H9 (cell line): ENCODE measurements around the gene GK2. TPM values are rescaled to one million over a fixed set of nuclear protein-coding genes. Genes with fewer than 3 reads are reported as not detected.

ENCODE experiments used
- DNase-seq: peaks from one replicate; pipeline ENCODE4 v3.0.0-alpha.2; 2017
- H2AFZ ChIP-seq: one replicate; pipeline ENCODE4 v1.6.1; 2013; ENCODE audit warnings: mild to moderate bottlenecking, low read length, control low read depth, moderate library complexity
- H2AK5ac ChIP-seq: 2 replicates; pipeline ENCODE4 v1.6.1; 2013; ENCODE audit warnings: low read length, control low read depth, mixed read lengths; ENCODE audit not compliant: insufficient read length
- H2BK120ac ChIP-seq: one replicate; pipeline ENCODE4 v1.6.1; 2013; ENCODE audit warnings: low read depth, mild to moderate bottlenecking, low read length, control low read depth, inconsistent platforms; ENCODE audit not compliant: poor library complexity, severe bottlenecking
- H2BK12ac ChIP-seq: 2 replicates; pipeline ENCODE4 v1.6.1; 2013; ENCODE audit warnings: low read length, control low read depth, mixed read lengths, low read depth; ENCODE audit not compliant: insufficient read length
- H2BK15ac ChIP-seq: 2 replicates; pipeline ENCODE4 v1.6.1; 2013; ENCODE audit warnings: low read depth, low read length, control low read depth
- H2BK20ac ChIP-seq: one replicate; pipeline ENCODE4 v1.6.1; 2013; ENCODE audit warnings: low read depth, mild to moderate bottlenecking, low read length, control low read depth, inconsistent platforms; ENCODE audit not compliant: poor library complexity, severe bottlenecking
- H2BK5ac ChIP-seq: 2 replicates; pipeline ENCODE4 v1.6.1; 2013; ENCODE audit warnings: low read length, control low read depth, mixed read lengths; ENCODE audit not compliant: insufficient read length
- H3K14ac ChIP-seq: 2 replicates; pipeline ENCODE4 v1.6.1; 2013; ENCODE audit warnings: low read length, control low read depth; ENCODE audit not compliant: insufficient read depth
- H3K18ac ChIP-seq: 2 replicates; pipeline ENCODE4 v1.6.1; 2013; ENCODE audit warnings: low read depth, mild to moderate bottlenecking, mixed read lengths, low read length, control low read depth; ENCODE audit not compliant: insufficient read length
- H3K23ac ChIP-seq: 2 replicates; pipeline ENCODE4 v1.6.1; 2013; ENCODE audit warnings: low read length, control low read depth, mixed read lengths, low read depth; ENCODE audit not compliant: insufficient read length
- H3K23me2 ChIP-seq: 2 replicates; pipeline ENCODE4 v1.6.1; 2013; ENCODE audit warnings: low read depth, mild to moderate bottlenecking, mixed read lengths, low read length, control low read depth; ENCODE audit not compliant: insufficient read length, poor library complexity, severe bottlenecking
- H3K27ac ChIP-seq: 2 replicates; pipeline ENCODE4 v1.5.1; 2013; ENCODE audit warnings: low read length, control low read depth, mixed read lengths, low read depth; ENCODE audit not compliant: insufficient read length
- H3K27me3 ChIP-seq: 2 replicates; pipeline ENCODE4 v1.6.1; 2013; ENCODE audit warnings: low read length, control low read depth, inconsistent platforms; ENCODE audit not compliant: insufficient read depth
- H3K4ac ChIP-seq: 2 replicates; pipeline ENCODE4 v1.6.1; 2013; ENCODE audit warnings: low read depth, mild to moderate bottlenecking, control low read depth, inconsistent platforms, low read length, moderate library complexity
- H3K4me1 ChIP-seq: 2 replicates; pipeline ENCODE4 v1.6.1; 2013; ENCODE audit warnings: low read length, control low read depth, inconsistent platforms; ENCODE audit not compliant: insufficient read depth
- H3K4me2 ChIP-seq: 2 replicates; pipeline ENCODE4 v1.6.1; 2013; ENCODE audit warnings: low read length, control low read depth, mixed read lengths; ENCODE audit not compliant: insufficient read length, insufficient read depth
- H3K56ac ChIP-seq: 2 replicates; pipeline ENCODE4 v1.6.1; 2013; ENCODE audit warnings: low read depth, mild to moderate bottlenecking, mixed read lengths, low read length, control low read depth; ENCODE audit not compliant: insufficient read length
- H3K79me1 ChIP-seq: 2 replicates; pipeline ENCODE4 v1.6.1; 2013; ENCODE audit warnings: low read depth, mild to moderate bottlenecking, moderate library complexity, low read length, control low read depth, inconsistent platforms; ENCODE audit not compliant: insufficient read depth, poor library complexity, severe bottlenecking
- H3K79me2 ChIP-seq: 2 replicates; pipeline ENCODE4 v1.6.1; 2013; ENCODE audit warnings: low read length, control low read depth, inconsistent platforms; ENCODE audit not compliant: insufficient read depth
- H3K9ac ChIP-seq: 2 replicates; pipeline ENCODE4 v1.6.1; 2013; ENCODE audit warnings: low read length, control low read depth, mixed read lengths; ENCODE audit not compliant: insufficient read length; ENCODE audit errors: extremely low read depth
- H3K9me3 ChIP-seq: one replicate; pipeline ENCODE4 v1.6.1; 2013; ENCODE audit warnings: low read depth, low read length, inconsistent platforms; ENCODE audit not compliant: control insufficient read depth
- H3T11ph ChIP-seq: one replicate; pipeline ENCODE4 v1.6.1; 2013; ENCODE audit warnings: mild to moderate bottlenecking, low read length, control low read depth, inconsistent platforms
- H4K20me1 ChIP-seq: one replicate; pipeline ENCODE4 v1.6.1; 2013; ENCODE audit not compliant: control insufficient read depth, insufficient read length, insufficient read depth
- H4K5ac ChIP-seq: 2 replicates; pipeline ENCODE4 v1.6.1; 2013; ENCODE audit warnings: low read depth, mild to moderate bottlenecking, mixed read lengths, low read length, control low read depth; ENCODE audit not compliant: insufficient read length
- H4K8ac ChIP-seq: replicated peaks from 2 replicates; pipeline ENCODE4 v1.6.1; 2013; ENCODE audit warnings: low read length, control low read depth, mixed read lengths, low read depth; ENCODE audit not compliant: insufficient read length
- H4K91ac ChIP-seq: 2 replicates; pipeline ENCODE4 v1.6.1; 2013; ENCODE audit warnings: low read depth, mild to moderate bottlenecking, moderate library complexity, mixed read lengths, low read length, control low read depth; ENCODE audit not compliant: insufficient read length
- H3K27ac Mint-ChIP-seq, 3 experiments: 2 replicates in 2 of 3; 3 replicates in 1 of 3; pipeline ENCODE4 v1.8.0; 2020 to 2021; ENCODE audit warnings: mixed read lengths in 3 of 3, mild to moderate bottlenecking in 1 of 3, moderate library complexity in 1 of 3
- H3K27me3 Mint-ChIP-seq: 2 replicates; pipeline ENCODE4 v1.8.0; 2021; ENCODE audit warnings: low read depth, mild to moderate bottlenecking, moderate library complexity, mixed read lengths
- H3K36me3 Mint-ChIP-seq, 3 experiments: 2 replicates in 2 of 3; 3 replicates in 1 of 3; pipeline ENCODE4 v1.8.0; 2020 to 2021; ENCODE audit warnings: low read depth in 3 of 3, mixed read lengths in 3 of 3; ENCODE audit not compliant: insufficient read depth in 1 of 3
- H3K4me1 Mint-ChIP-seq, 2 experiments: 2 replicates each; pipeline ENCODE4 v1.8.0; 2020; ENCODE audit warnings: mixed read lengths in 2 of 2
- H3K4me3 Mint-ChIP-seq, 2 experiments: 2 replicates in 1 of 2; 3 replicates in 1 of 2; pipeline ENCODE4 v1.8.0; 2020 to 2021; ENCODE audit warnings: mild to moderate bottlenecking in 2 of 2, mixed read lengths in 2 of 2, moderate library complexity in 1 of 2
- H3K9me3 Mint-ChIP-seq, 2 experiments: 2 replicates in 1 of 2; 3 replicates in 1 of 2; pipeline ENCODE4 v1.8.0; 2020; ENCODE audit warnings: mild to moderate bottlenecking in 2 of 2, mixed read lengths in 2 of 2, moderate library complexity in 1 of 2
- WGBS: extraction: QIAGEN DNeasy Blood & Tissue Kit; methylation state at CpG from one replicate; pipeline ENCODE4 v1.1.7; 2013; ENCODE audit warnings: missing lambda C conversion rate, low lambda C conversion rate, mixed read lengths; ENCODE audit not compliant: insufficient read length; ENCODE audit errors: extremely low coverage; 5-methylcytosine and 5-hydroxymethylcytosine counted together
- total RNA-seq: library from RNA; stranded (reverse); gene quantifications from 2 replicates; pipeline ENCODE4 v1.2.1, GENCODE V29; 2021
- TF ChIP-seq, protein P1 (sequence below): fragments of 200-600 bp; sonication (generic); conservative IDR thresholded peaks from 3 replicates; pipeline ENCODE4 v1.8.0; 2021; ENCODE audit warnings: antibody characterized with exemption, mild to moderate bottlenecking

GK2 gene
- total RNA-seq, 1 experiment from 2014 or later: not detected

DNA sequence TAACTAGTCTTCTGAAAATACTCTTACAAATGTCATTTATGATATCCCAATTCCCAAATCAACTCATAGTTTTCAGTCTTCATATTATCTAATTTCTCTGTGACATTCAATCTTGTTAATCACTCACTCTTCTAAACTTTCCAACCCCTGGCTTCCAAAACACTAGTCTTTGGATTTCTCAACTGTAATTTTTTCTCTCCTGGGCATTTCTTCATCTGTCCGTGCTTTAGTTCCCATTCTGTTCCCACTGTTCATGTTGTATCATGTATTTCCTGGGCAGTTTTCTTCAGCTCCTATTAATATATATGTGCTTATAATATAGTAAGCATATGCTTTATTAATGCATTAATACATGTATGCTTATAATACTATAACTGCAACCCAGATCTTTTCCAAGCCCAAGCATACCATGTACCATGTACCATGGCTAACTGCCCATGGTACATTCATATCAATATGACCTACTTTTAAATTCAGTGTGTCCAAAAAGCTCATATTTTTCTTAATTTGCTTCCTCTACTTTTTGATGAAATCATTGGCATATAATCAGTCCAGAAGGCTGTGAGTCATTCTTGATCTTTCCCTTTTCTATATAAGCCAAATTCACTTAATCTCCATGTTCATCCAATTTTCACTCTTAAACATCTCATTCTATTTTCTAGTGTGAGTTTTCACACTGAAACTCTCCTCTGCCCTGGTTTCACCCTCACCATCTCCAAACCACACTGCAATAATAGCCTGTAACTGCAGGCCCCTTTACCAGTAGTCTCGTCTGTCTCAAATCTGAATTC is 21.3 kb upstream of the GK2 start:
- Histone ChIP-seq H3K9ac (no peak overlapping the region), H4K20me1 (no peaks in the 10 kb centered on the region), H4K8ac (no peak overlapping the region), H2BK5ac (no peak overlapping the region), H3K4ac (no peak overlapping the region), H3K4me1 (no peaks in the 10 kb centered on the region), H3K27ac (no peak overlapping the region), H3K79me1 (no peaks in the 10 kb centered on the region), H3K18ac (no peak overlapping the region), H2AK5ac (no peak overlapping the region), H2BK120ac (no peak overlapping the region), H2BK15ac (no peak overlapping the region), H3K23me2 (no peaks in the 10 kb centered on the region), H3K9me3 (no peaks in the 10 kb centered on the region), H3T11ph (no peak overlapping the region), H2BK20ac (no peak overlapping the region), H3K27me3 (no peaks in the 10 kb centered on the region), H4K5ac (no peak overlapping the region), H2BK12ac (no peak overlapping the region), H3K56ac (no peak overlapping the region), H3K23ac (no peak overlapping the region), H3K79me2 (no peaks in the 10 kb centered on the region), H3K4me2 (no peak overlapping the region), H4K91ac (no peak overlapping the region), H3K14ac (no peak overlapping the region), H2AFZ (no peak overlapping the region)
- Mint-ChIP-seq H3K4me3 (no peak overlapping the region), H3K36me3 (no peaks in the 10 kb centered on the region), H3K27ac (no peak overlapping the region), H3K27me3 (no peaks in the 10 kb centered on the region; the same call in 1 of the 2 replicates), H3K4me1 (no peaks in the 10 kb centered on the region), H3K9me3 (no peaks in the 10 kb centered on the region)
- no peak for DNase-seq
- TF ChIP-seq, protein P1, sequence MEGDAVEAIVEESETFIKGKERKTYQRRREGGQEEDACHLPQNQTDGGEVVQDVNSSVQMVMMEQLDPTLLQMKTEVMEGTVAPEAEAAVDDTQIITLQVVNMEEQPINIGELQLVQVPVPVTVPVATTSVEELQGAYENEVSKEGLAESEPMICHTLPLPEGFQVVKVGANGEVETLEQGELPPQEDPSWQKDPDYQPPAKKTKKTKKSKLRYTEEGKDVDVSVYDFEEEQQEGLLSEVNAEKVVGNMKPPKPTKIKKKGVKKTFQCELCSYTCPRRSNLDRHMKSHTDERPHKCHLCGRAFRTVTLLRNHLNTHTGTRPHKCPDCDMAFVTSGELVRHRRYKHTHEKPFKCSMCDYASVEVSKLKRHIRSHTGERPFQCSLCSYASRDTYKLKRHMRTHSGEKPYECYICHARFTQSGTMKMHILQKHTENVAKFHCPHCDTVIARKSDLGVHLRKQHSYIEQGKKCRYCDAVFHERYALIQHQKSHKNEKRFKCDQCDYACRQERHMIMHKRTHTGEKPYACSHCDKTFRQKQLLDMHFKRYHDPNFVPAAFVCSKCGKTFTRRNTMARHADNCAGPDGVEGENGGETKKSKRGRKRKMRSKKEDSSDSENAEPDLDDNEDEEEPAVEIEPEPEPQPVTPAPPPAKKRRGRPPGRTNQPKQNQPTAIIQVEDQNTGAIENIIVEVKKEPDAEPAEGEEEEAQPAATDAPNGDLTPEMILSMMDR: no peak
- no CpG with 5 or more reads among the region's 2 CpGs for WGBS
